Adrenal gland (tissue), 19 donors: ENCODE measurements around the gene ZBTB38. TPM values are rescaled to one million over a fixed set of nuclear protein-coding genes. Genes with fewer than 3 reads are reported as not detected.

Experiments
- DNase-seq, 7 donors: peaks; one replicate each; pipeline ENCODE4 v3.0.0-alpha.2; 2019 to 2020
- H3K27ac ChIP-seq, 5 donors: fragments of 200-600 bp; sonication (generic) in 4 of 5; 1 replicate in 3 of 5; 2 replicates in 2 of 5; pipeline versions ENCODE4 v1.5.1 to v1.8.0; 2016 to 2020; ENCODE audit warnings: mild to moderate bottlenecking in 1 of 5
- H3K27me3 ChIP-seq: fragments of 200-600 bp; 2 replicates; pipeline ENCODE4 v1.8.0; 2021
- H3K36me3 ChIP-seq, 2 donors: fragments of 200-600 bp; replicated peaks in 1 of 2; 1 replicate in 1 of 2; 2 replicates in 1 of 2; pipeline versions ENCODE4 v1.5.1 to v1.8.0; 2018 to 2022
- H3K4me1 ChIP-seq, 2 donors: fragments of 200-600 bp; replicated peaks in 1 of 2; 1 replicate in 1 of 2; 2 replicates in 1 of 2; pipeline versions ENCODE4 v1.5.1 to v1.8.0; 2018 to 2021
- H3K4me3 ChIP-seq, 4 donors: fragments of 200-600 bp; sonication (generic) in 3 of 4; one replicate each; pipeline ENCODE4 v1.5.1; 2016 to 2018
- H3K9me3 ChIP-seq, 3 donors: fragments of 200-600 bp; sonication (generic) in 1 of 3; replicated peaks in 1 of 3; 1 replicate in 2 of 3; 2 replicates in 1 of 3; pipeline versions ENCODE4 v1.5.1 to v1.8.0; 2016 to 2021
- POLR2A ChIP-seq, 2 donors: fragments of 450-650 bp; IDR thresholded peaks; one replicate each; pipeline ENCODE4 v1.6.1; 2017; ENCODE audit warnings: antibody characterized with exemption in 2 of 2, mild to moderate bottlenecking in 2 of 2, moderate library complexity in 1 of 2
- WGBS, 4 donors: extraction: QIAGEN DNeasy Blood & Tissue Kit in 2 of 4; methylation state at CpG; one replicate each; pipeline versions ENCODE4 v1.1.5 to v1.1.7; 2013 to 2017; 5-methylcytosine and 5-hydroxymethylcytosine counted together
- intact Hi-C, 2 donors: fragments of 100-400 bp; cut with DNase I; formaldehyde crosslinking; loops; one replicate each; pipeline versions ENCODE4 v1.14.1 to v1.15.0; 2022 to 2023
- long read RNA-seq, 10 donors: library from polyadenylated mRNA in 3 of 10; unstranded in 2 of 10; stranded (forward) in 1 of 10; transcript quantifications; one replicate each; pipeline ENCODE4 v2.0.0 and lab custom pipeline, GENCODE V29; 2021 to 2026
- polyA plus RNA-seq, 3 donors: library from polyadenylated mRNA; stranded (reverse); fragments of 200-250 nt in 2 of 3; fragments of 350-450 nt in 1 of 3; fragmentation: Illumina TruSeq in 1 of 3; extraction: RNeasy Lipid Tissue Mini Kit (QIAGEN cat#74804) in 1 of 3; gene quantifications; one replicate each; pipeline ENCODE4 v1.2.3, GENCODE V29; 2013 to 2014
- total RNA-seq, 9 donors: library from RNA; depleted of rRNA in 4 of 9; stranded (reverse); fragments of >200 nt in 4 of 9; fragments of 120-200 nt in 1 of 9; fragmentation: NEBNext Ultra II Directional in 1 of 9; extraction: Animal tissue kit (Norgen Biotek cat#: 25700) in 1 of 9; gene quantifications; one replicate each; pipeline versions ENCODE4 v1.1.0 to v1.2.4, GENCODE V29; 2013 to 2023
- TF ChIP-seq, protein P1 (sequence below), 6 experiments: fragments of 450-650 bp in 4 of 6; fragments of 200-600 bp in 2 of 6; sonication (generic) in 1 of 6; IDR thresholded peaks; 1 replicate in 5 of 6; 2 replicates in 1 of 6; pipeline versions ENCODE4 v1.5.1 to v1.8.0; 2016 to 2021; ENCODE audit warnings: antibody characterized with exemption in 6 of 6, mild to moderate bottlenecking in 2 of 6, moderate library complexity in 1 of 6
- donor health status: healthy with polysubstance abuse.
- donor health status: Bipolar disorder and iron deficiency.
- donor health status: DM: yes; HTN: yes; CAD: no.
- donor health status: DM: no; HTN: no; CAD: no.
- donor health status: DM: no; HTN: no; CAD: no.
- donor health status: DM: yes; HTN: yes; CAD: no.

ZBTB38 gene, protein sequence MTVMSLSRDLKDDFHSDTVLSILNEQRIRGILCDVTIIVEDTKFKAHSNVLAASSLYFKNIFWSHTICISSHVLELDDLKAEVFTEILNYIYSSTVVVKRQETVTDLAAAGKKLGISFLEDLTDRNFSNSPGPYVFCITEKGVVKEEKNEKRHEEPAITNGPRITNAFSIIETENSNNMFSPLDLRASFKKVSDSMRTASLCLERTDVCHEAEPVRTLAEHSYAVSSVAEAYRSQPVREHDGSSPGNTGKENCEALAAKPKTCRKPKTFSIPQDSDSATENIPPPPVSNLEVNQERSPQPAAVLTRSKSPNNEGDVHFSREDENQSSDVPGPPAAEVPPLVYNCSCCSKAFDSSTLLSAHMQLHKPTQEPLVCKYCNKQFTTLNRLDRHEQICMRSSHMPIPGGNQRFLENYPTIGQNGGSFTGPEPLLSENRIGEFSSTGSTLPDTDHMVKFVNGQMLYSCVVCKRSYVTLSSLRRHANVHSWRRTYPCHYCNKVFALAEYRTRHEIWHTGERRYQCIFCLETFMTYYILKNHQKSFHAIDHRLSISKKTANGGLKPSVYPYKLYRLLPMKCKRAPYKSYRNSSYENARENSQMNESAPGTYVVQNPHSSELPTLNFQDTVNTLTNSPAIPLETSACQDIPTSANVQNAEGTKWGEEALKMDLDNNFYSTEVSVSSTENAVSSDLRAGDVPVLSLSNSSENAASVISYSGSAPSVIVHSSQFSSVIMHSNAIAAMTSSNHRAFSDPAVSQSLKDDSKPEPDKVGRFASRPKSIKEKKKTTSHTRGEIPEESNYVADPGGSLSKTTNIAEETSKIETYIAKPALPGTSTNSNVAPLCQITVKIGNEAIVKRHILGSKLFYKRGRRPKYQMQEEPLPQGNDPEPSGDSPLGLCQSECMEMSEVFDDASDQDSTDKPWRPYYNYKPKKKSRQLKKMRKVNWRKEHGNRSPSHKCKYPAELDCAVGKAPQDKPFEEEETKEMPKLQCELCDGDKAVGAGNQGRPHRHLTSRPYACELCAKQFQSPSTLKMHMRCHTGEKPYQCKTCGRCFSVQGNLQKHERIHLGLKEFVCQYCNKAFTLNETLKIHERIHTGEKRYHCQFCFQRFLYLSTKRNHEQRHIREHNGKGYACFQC (N-terminal part only)
- total RNA-seq = 100 to 1,000 TPM in 8 of 9 donors, 10 to 100 TPM in 1; 68.8 to 231 (median 157) TPM
- polyA plus RNA-seq = 10 to 100 TPM; 12.0 to 73.9 (median 14.5) TPM
- long read RNA-seq, donor 1, transcript ZBTB38-211 (3 exons, 644 nt) = minor isoform, 6 of 23 reads
- long read RNA-seq, donor 1, transcript ZBTB38-201 (1 exons, 3,588 nt) = major isoform, 17 of 23 reads
- long read RNA-seq, donor 1, partial matches to known transcripts = 0 of 23 reads
- long read RNA-seq, donor 1, other reads (novel, unspliced or antisense) = 0 of 23 reads
- long read RNA-seq, donor 2, transcript ZBTB38-201 (1 exons, 3,588 nt) = major isoform, 22 of 23 reads
- long read RNA-seq, donor 2, partial matches to known transcripts = 0 of 23 reads
- long read RNA-seq, donor 2, other reads (novel, unspliced or antisense) = 0 of 23 reads
- long read RNA-seq, donor 3, transcript ZBTB38-201 (1 exons, 3,588 nt) = major isoform, 13 of 16 reads
- long read RNA-seq, donor 3, partial matches to known transcripts = 0 of 16 reads
- long read RNA-seq, donor 3, other reads (novel, unspliced or antisense) = 0 of 16 reads
- long read RNA-seq, donor 4, transcript ZBTB38-218 (3 exons, 649 nt) = minor isoform, 5 of 37 reads
- long read RNA-seq, donor 4, transcript ZBTB38-201 (1 exons, 3,588 nt) = major isoform, 7 of 37 reads
- long read RNA-seq, donor 4, partial matches to known transcripts = 1 of 37 reads
- long read RNA-seq, donor 4, other reads (novel, unspliced or antisense) = 19 of 37 reads
- long read RNA-seq, donor 5, transcript ZBTB38-201 (1 exons, 3,588 nt) = major isoform, 6 of 23 reads
- long read RNA-seq, donor 5, partial matches to known transcripts = 0 of 23 reads
- long read RNA-seq, donor 5, other reads (novel, unspliced or antisense) = 11 of 23 reads
- long read RNA-seq, donor 6, transcript ZBTB38-201 (1 exons, 3,588 nt) = minor isoform, 6 of 33 reads
- long read RNA-seq, donor 6, transcript ZBTB38-211 (3 exons, 644 nt) = major isoform, 9 of 33 reads
- long read RNA-seq, donor 6, partial matches to known transcripts = 2 of 33 reads
- long read RNA-seq, donor 6, other reads (novel, unspliced or antisense) = 13 of 33 reads
- long read RNA-seq, donor 7, transcript ZBTB38-201 (1 exons, 3,588 nt) = major isoform, 5 of 9 reads
- long read RNA-seq, donor 7, partial matches to known transcripts = 0 of 9 reads
- long read RNA-seq, donor 7, other reads (novel, unspliced or antisense) = 0 of 9 reads
- long read RNA-seq, donor 8, transcript ZBTB38-211 (3 exons, 644 nt) = minor isoform, 8 of 22 reads
- long read RNA-seq, donor 8, transcript ZBTB38-201 (1 exons, 3,588 nt) = major isoform, 14 of 22 reads
- long read RNA-seq, donor 8, partial matches to known transcripts = 0 of 22 reads
- long read RNA-seq, donor 8, other reads (novel, unspliced or antisense) = 0 of 22 reads
- long read RNA-seq, donor 9, transcript ZBTB38-201 (1 exons, 3,588 nt) = major isoform, 7 of 11 reads
- long read RNA-seq, donor 9, partial matches to known transcripts = 0 of 11 reads
- long read RNA-seq, donor 9, other reads (novel, unspliced or antisense) = 0 of 11 reads
- long read RNA-seq, donor 10, partial matches to known transcripts = 0 of 3 reads
- long read RNA-seq, donor 10, other reads (novel, unspliced or antisense) = 0 of 3 reads

DNA sequence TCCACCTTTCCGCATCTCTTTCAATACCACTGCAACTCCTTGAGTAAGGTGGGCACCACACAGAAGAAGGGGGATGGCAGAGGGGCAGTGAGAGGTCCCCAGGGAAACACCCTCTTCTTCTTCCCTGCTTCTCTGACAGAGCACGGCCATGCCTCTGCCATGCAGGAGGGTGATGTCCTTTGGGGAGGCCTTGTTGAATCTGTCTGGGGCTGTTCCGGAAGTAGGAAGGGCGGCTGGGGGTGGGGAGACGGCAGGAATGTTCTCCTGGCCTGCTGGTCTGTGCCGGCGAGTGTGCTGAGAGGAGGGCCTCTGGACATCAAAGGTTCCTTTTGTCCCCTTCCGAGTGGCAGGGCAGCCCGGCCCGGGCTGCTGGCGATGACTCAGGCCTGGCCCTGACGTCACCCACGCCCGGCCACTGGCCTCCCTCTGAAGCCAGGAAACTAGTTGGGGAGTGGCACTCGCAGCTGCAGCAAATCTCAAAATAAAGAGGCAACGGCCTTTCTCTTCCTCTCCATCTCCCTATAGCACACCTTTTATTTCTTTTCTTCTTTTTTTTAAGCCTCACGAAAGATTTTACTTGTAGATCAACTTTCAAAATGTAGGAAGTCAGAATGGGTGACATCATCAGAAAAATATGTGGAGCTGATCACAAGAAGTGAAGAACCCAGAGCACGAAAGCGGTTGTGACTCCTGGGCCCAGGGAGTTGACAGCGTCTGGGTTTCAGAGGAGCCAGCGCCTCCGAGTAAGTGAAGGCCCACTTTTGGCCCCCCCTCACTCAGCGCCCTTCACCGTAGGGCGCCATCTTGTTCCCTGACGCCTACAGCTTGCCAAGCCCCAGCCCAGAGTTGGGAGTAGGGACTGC, at the start of gene ZBTB38:
ZBTB38 (plus strand) TSS at position 443 of the 863 bp plus-strand sequence. CDS start 73,885 bp downstream, outside the sequence.
- Histone ChIP-seq H3K27me3 (no peaks in the 10 kb centered on the region), H3K4me3 (peak within 1 kb of the TSS in 1 of 4 donors; percentile 45), H3K27ac (peak within 1 kb of the TSS; percentile 82 to 99 (median 89)), H3K9me3 (peaks cover 0 to 3% (median 0%) of the 10 kb centered on the region in 3 donors), H3K36me3 (no peaks in the 10 kb centered on the region), H3K4me1 (peaks cover 51 to 56% of the 10 kb centered on the region in 2 donors)
- peak; percentile 93 to 98 (median 96) for DNase-seq
- WGBS, 4 donors = 25 to 31% (median 28%) methylated on average over 19 to 26 of the region's 26 CpGs
- TF ChIP-seq POLR2A (IDR thresholded peaks at IDR 0.05) = peak; percentile 32 to 85
- TF ChIP-seq, protein P1, sequence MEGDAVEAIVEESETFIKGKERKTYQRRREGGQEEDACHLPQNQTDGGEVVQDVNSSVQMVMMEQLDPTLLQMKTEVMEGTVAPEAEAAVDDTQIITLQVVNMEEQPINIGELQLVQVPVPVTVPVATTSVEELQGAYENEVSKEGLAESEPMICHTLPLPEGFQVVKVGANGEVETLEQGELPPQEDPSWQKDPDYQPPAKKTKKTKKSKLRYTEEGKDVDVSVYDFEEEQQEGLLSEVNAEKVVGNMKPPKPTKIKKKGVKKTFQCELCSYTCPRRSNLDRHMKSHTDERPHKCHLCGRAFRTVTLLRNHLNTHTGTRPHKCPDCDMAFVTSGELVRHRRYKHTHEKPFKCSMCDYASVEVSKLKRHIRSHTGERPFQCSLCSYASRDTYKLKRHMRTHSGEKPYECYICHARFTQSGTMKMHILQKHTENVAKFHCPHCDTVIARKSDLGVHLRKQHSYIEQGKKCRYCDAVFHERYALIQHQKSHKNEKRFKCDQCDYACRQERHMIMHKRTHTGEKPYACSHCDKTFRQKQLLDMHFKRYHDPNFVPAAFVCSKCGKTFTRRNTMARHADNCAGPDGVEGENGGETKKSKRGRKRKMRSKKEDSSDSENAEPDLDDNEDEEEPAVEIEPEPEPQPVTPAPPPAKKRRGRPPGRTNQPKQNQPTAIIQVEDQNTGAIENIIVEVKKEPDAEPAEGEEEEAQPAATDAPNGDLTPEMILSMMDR (IDR thresholded peaks at IDR 0.05) = no peak
- intact Hi-C loops = no loop called here

DNA sequence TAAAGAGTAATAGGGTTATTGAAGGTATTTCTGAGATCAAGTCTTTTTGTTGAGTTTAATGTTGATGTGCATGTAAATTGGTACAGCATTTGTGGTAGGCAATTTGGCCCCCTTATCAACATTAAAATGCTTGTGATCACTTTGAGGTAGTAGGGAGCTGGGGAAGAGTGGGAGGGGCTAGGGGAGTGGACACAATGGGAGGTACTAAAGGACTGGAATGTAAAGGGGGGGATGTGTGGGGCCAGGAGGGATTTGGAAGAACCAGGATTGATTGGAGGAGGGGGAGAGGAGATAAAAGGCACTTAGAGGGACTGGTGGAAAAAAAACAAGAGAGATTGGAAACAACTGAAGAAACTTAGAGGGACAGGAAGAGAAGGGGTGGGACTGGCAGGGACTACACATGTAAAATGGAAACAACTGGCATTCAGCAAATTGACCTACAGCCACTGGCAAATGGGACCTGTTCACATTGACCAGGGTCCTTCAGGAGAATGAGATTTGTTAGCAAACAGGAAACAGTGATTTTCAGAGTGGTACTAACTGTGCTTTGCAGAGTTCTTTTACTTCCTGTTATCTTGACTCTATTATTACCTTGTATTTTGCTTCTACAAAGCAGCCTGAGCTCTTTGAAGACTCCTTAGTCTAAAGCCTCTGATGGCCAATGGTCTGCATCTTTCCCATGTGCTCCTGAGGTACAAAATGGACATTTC, 47.8 kb upstream of the ZBTB38 start:
- no peaks in the 10 kb centered on the region for H3K4me1 ChIP-seq
- H3K27ac ChIP-seq = no peak overlapping the region
- no peaks in the 10 kb centered on the region for H3K27me3 ChIP-seq
- TF ChIP-seq, protein P1 (IDR thresholded peaks at IDR 0.05) = no peak
- no peak for TF ChIP-seq POLR2A (IDR thresholded peaks at IDR 0.05)
- H3K4me3 ChIP-seq = no peak overlapping the region
- H3K36me3 ChIP-seq = no peaks in the 10 kb centered on the region
- H3K9me3 ChIP-seq = no peaks in the 10 kb centered on the region
- no peak for DNase-seq
- intact Hi-C loops = no loop called here
